Measurements from ENCODE around the gene MVB12B.

The MVB12B gene

GRCh38 chr9:126453156-126453963 lies 126.7 kb downstream of the MVB12B start:
- peaks cover 2% of the 10 kb centered on the region for H3K27me3 Mint-ChIP-seq
- H3K4me1 Mint-ChIP-seq (ENCODE audit: low read depth): peaks cover 14% of the 10 kb centered on the region
- intact Hi-C loops (cut with micrococcal nuclease): no loop called here
- peaks cover 93% of the 10 kb centered on the region for H3K36me3 Mint-ChIP-seq (ENCODE audit: low read depth)
- H3K9me3 Mint-ChIP-seq: no peaks in the 10 kb centered on the region
- no peak overlapping the region for H3K27ac Mint-ChIP-seq
- no peak overlapping the region for H3K4me3 Mint-ChIP-seq

- peaks cover 86% of the 10 kb centered on the region for H3K36me3 Mint-ChIP-seq (ENCODE audit: low read depth)
- intact Hi-C loops (cut with micrococcal nuclease): no loop called here
- H3K4me1 Mint-ChIP-seq (ENCODE audit: low read depth): peaks cover 6% of the 10 kb centered on the region
- H3K27me3 Mint-ChIP-seq: peaks cover 2% of the 10 kb centered on the region
- H3K9me3 Mint-ChIP-seq: no peaks in the 10 kb centered on the region
- no peak overlapping the region for H3K4me3 Mint-ChIP-seq
- H3K27ac Mint-ChIP-seq: no peak overlapping the region
Measured at GRCh38 chr9:126454215-126454614, 127.6 kb downstream of the MVB12B start.

- H3K4me3 Mint-ChIP-seq: no peak overlapping the region
- H3K27ac Mint-ChIP-seq: no peak overlapping the region
- H3K4me1 Mint-ChIP-seq (ENCODE audit: low read depth): peaks cover 4% of the 10 kb centered on the region
- H3K9me3 Mint-ChIP-seq: no peaks in the 10 kb centered on the region
- peaks cover 2% of the 10 kb centered on the region for H3K27me3 Mint-ChIP-seq
- H3K36me3 Mint-ChIP-seq (ENCODE audit: low read depth): peaks cover 87% of the 10 kb centered on the region
- intact Hi-C loops (cut with micrococcal nuclease): no loop called here
Measured at GRCh38 chr9:126454795-126455194, 128.2 kb downstream of the MVB12B start.

GRCh38 chr9:126456441-126457174 lies 130.0 kb downstream of the MVB12B start:
- Mint-ChIP-seq H3K4me3 (no peak overlapping the region), H3K9me3 (no peaks in the 10 kb centered on the region), H3K27ac (no peak overlapping the region), H3K36me3 (ENCODE audit: low read depth) (peaks cover 86% of the 10 kb centered on the region), H3K27me3 (peaks cover under 1% of the 10 kb centered on the region), H3K4me1 (ENCODE audit: low read depth) (no peaks in the 10 kb centered on the region)
- intact Hi-C loops (cut with micrococcal nuclease): no loop called here

GRCh38 chr9:126457175-126457547 lies 130.5 kb downstream of the MVB12B start:
- no peaks in the 10 kb centered on the region for H3K4me1 Mint-ChIP-seq (ENCODE audit: low read depth)
- H3K27ac Mint-ChIP-seq: no peak overlapping the region
- peaks cover 86% of the 10 kb centered on the region for H3K36me3 Mint-ChIP-seq (ENCODE audit: low read depth)
- no peaks in the 10 kb centered on the region for H3K27me3 Mint-ChIP-seq
- no peak overlapping the region for H3K4me3 Mint-ChIP-seq
- intact Hi-C loops (cut with micrococcal nuclease): no loop called here
- H3K9me3 Mint-ChIP-seq: no peaks in the 10 kb centered on the region

GRCh38 chr9:126457890-126458289 lies 131.3 kb downstream of the MVB12B start:
- H3K4me1 Mint-ChIP-seq (ENCODE audit: low read depth): no peaks in the 10 kb centered on the region
- no peak overlapping the region for H3K4me3 Mint-ChIP-seq
- H3K9me3 Mint-ChIP-seq: no peaks in the 10 kb centered on the region
- H3K36me3 Mint-ChIP-seq (ENCODE audit: low read depth): peaks cover 85% of the 10 kb centered on the region
- intact Hi-C loops (cut with micrococcal nuclease): no loop called here
- H3K27me3 Mint-ChIP-seq: no peaks in the 10 kb centered on the region
- H3K27ac Mint-ChIP-seq: no peak overlapping the region

- no peaks in the 10 kb centered on the region for H3K27me3 Mint-ChIP-seq
- H3K4me1 Mint-ChIP-seq (ENCODE audit: low read depth): peaks cover 4% of the 10 kb centered on the region
- no peak overlapping the region for H3K4me3 Mint-ChIP-seq
- H3K9me3 Mint-ChIP-seq: no peaks in the 10 kb centered on the region
- intact Hi-C loops (cut with micrococcal nuclease): no loop called here
- H3K36me3 Mint-ChIP-seq (ENCODE audit: low read depth): peaks cover 79% of the 10 kb centered on the region
- H3K27ac Mint-ChIP-seq: no peak overlapping the region
Measured at GRCh38 chr9:126459126-126459525, 132.5 kb downstream of the MVB12B start.

- Mint-ChIP-seq H3K4me1 (ENCODE audit: low read depth) (peaks cover 7% of the 10 kb centered on the region), H3K4me3 (no peak overlapping the region), H3K27ac (no peak overlapping the region)
Measured at GRCh38 chr9:126459546-126459945, 132.9 kb downstream of the MVB12B start.

GRCh38 chr9:126459965-126460843 lies 133.6 kb downstream of the MVB12B start:
- Mint-ChIP-seq H3K4me1 (ENCODE audit: low read depth) (peaks cover 11% of the 10 kb centered on the region), H3K36me3 (ENCODE audit: low read depth) (peaks cover 77% of the 10 kb centered on the region), H3K4me3 (no peak overlapping the region), H3K27me3 (no peaks in the 10 kb centered on the region), H3K9me3 (no peaks in the 10 kb centered on the region), H3K27ac (no peak overlapping the region)
- intact Hi-C loops (cut with micrococcal nuclease): no loop called here

More at GRCh38 chr9:126459546-126459945, 132.9 kb downstream of the MVB12B start:
- intact Hi-C loops (cut with micrococcal nuclease): no loop called here
- no peaks in the 10 kb centered on the region for H3K27me3 Mint-ChIP-seq
- H3K36me3 Mint-ChIP-seq (ENCODE audit: low read depth): peaks cover 79% of the 10 kb centered on the region
- H3K9me3 Mint-ChIP-seq: no peaks in the 10 kb centered on the region

- Mint-ChIP-seq H3K4me3 (no peak overlapping the region), H3K27ac (no peak overlapping the region), H3K27me3 (no peaks in the 10 kb centered on the region), H3K4me1 (ENCODE audit: low read depth) (peaks cover 11% of the 10 kb centered on the region), H3K9me3 (no peaks in the 10 kb centered on the region), H3K36me3 (ENCODE audit: low read depth) (peaks cover 72% of the 10 kb centered on the region)
- intact Hi-C loops (cut with micrococcal nuclease): no loop called here
Measured at GRCh38 chr9:126461029-126461428, 134.4 kb downstream of the MVB12B start.

GRCh38 chr9:126461608-126462007 lies 135.0 kb downstream of the MVB12B start:
- H3K9me3 Mint-ChIP-seq: no peaks in the 10 kb centered on the region

GRCh38 chr9:126462617-126463016 lies 136.0 kb downstream of the MVB12B start:
- H3K36me3 Mint-ChIP-seq (ENCODE audit: low read depth): peaks cover 69% of the 10 kb centered on the region

More at GRCh38 chr9:126461608-126462007, 135.0 kb downstream of the MVB12B start:
- no peaks in the 10 kb centered on the region for H3K27me3 Mint-ChIP-seq
- H3K36me3 Mint-ChIP-seq (ENCODE audit: low read depth): peaks cover 71% of the 10 kb centered on the region
- intact Hi-C loops (cut with micrococcal nuclease): no loop called here
- H3K4me1 Mint-ChIP-seq (ENCODE audit: low read depth): peaks cover 11% of the 10 kb centered on the region
- no peak overlapping the region for H3K4me3 Mint-ChIP-seq
- H3K27ac Mint-ChIP-seq: no peak overlapping the region

GRCh38 chr9:126463426-126463825 lies 136.8 kb downstream of the MVB12B start:
- no peak overlapping the region for H3K4me3 Mint-ChIP-seq
- H3K27me3 Mint-ChIP-seq: peaks cover 5% of the 10 kb centered on the region
- H3K9me3 Mint-ChIP-seq: no peaks in the 10 kb centered on the region
- H3K4me1 Mint-ChIP-seq (ENCODE audit: low read depth): peaks cover 29% of the 10 kb centered on the region
- peaks cover 71% of the 10 kb centered on the region for H3K36me3 Mint-ChIP-seq (ENCODE audit: low read depth)
- H3K27ac Mint-ChIP-seq: no peak overlapping the region
- intact Hi-C loops (cut with micrococcal nuclease): no loop called here

More at GRCh38 chr9:126462617-126463016, 136.0 kb downstream of the MVB12B start:
- Mint-ChIP-seq H3K4me1 (ENCODE audit: low read depth) (peaks cover 21% of the 10 kb centered on the region), H3K9me3 (no peaks in the 10 kb centered on the region), H3K27ac (no peak overlapping the region), H3K4me3 (no peak overlapping the region), H3K27me3 (no peaks in the 10 kb centered on the region)
- intact Hi-C loops (cut with micrococcal nuclease): no loop called here
